Measurements from ENCODE around the gene IL31RA.
"Not testable (repeated sequence)": the region's sequence is repeated elsewhere in the genome, so short reads cannot be mapped to it uniquely, and the experiment has no call there.

Gene IL31RA

GRCh38 chr5:55925181-55925580 lies 74.0 kb downstream of the IL31RA start:
- DNase-seq (ENCODE audit: low read depth in 2 of 2): no peak

- DNase-seq (ENCODE audit: low read depth in 2 of 2): no peak
Observed at GRCh38 chr5:55925712-55926111, 74.6 kb downstream of the IL31RA start.

- DNase-seq (ENCODE audit: low read depth in 2 of 2): no peak
Observed at GRCh38 chr5:55926476-55926875, 75.3 kb downstream of the IL31RA start.

GRCh38 chr5:55927861-55928655 lies 76.9 kb downstream of the IL31RA start:
- DNase-seq (ENCODE audit: low read depth in 2 of 2): no peak

- DNase-seq (ENCODE audit: low read depth in 2 of 2): no peak
Observed at GRCh38 chr5:55929020-55929799, 78.1 kb downstream of the IL31RA start.

GRCh38 chr5:55932700-55933099 lies 81.5 kb downstream of the IL31RA start:
- DNase-seq (ENCODE audit: low read depth in 2 of 2): no peak

GRCh38 chr5:55933377-55934114 lies 82.4 kb downstream of the IL31RA start:
- DNase-seq (ENCODE audit: low read depth in 2 of 2): no peak

- DNase-seq (ENCODE audit: low read depth in 2 of 2): no peak
Observed at GRCh38 chr5:55934115-55934613, 83.0 kb downstream of the IL31RA start.

GRCh38 chr5:55934720-55935119 lies 83.6 kb downstream of the IL31RA start:
- no peak for DNase-seq (ENCODE audit: low read depth in 2 of 2)

GRCh38 chr5:55935371-55935770 lies 84.2 kb downstream of the IL31RA start:
- no peak for DNase-seq (ENCODE audit: low read depth in 2 of 2)

GRCh38 chr5:55936100-55936693 lies 85.0 kb downstream of the IL31RA start:
- DNase-seq (ENCODE audit: low read depth in 2 of 2): peak; percentile 44 to 71

- DNase-seq (ENCODE audit: low read depth in 2 of 2): not testable (repeated sequence)
Observed at GRCh38 chr5:55937598-55937997, 86.4 kb downstream of the IL31RA start.

GRCh38 chr5:55941154-55941553 lies 90.0 kb downstream of the IL31RA start:
- DNase-seq (ENCODE audit: low read depth in 2 of 2): not testable (repeated sequence)

GRCh38 chr5:55959208-55959607 lies 108.1 kb downstream of the IL31RA start:
- no peak for DNase-seq (ENCODE audit: low read depth in 2 of 2)

- DNase-seq (ENCODE audit: low read depth in 2 of 2): no peak
Observed at GRCh38 chr5:55960779-55961178, 109.6 kb downstream of the IL31RA start.

- DNase-seq (ENCODE audit: low read depth in 2 of 2): no peak
Observed at GRCh38 chr5:55965525-55965924, 114.4 kb downstream of the IL31RA start.

GRCh38 chr5:55966284-55966683 lies 115.1 kb downstream of the IL31RA start:
- no peak for DNase-seq (ENCODE audit: low read depth in 2 of 2)

- no peak for DNase-seq (ENCODE audit: low read depth in 2 of 2)
Observed at GRCh38 chr5:55969956-55970355, 118.8 kb downstream of the IL31RA start.
